HCT116 (cell line): ENCODE results near the gene EYA3. TPM values are rescaled to one million over a fixed set of nuclear protein-coding genes. Genes with fewer than 3 reads are reported as not detected.

ENCODE experiments used
- ATAC-seq: fragments of 200-7000 bp; cut with Tn5 transposase; 2 replicates; pipeline ENCODE4 v1.9.1; 2020; ENCODE audit warnings: mild to moderate bottlenecking, moderate library complexity
- BruUV-seq: library from RNA; stranded (reverse); fragments of 400-500 nt; replicated peaks from 2 replicates; lab custom pipeline; 2021; lab: Mats Ljungman, UMichigan
- CTCF ChIA-PET: fragments of 300-600 bp; sonication (Branson Sonifier 250); formaldehyde crosslinking; loops from one replicate; lab custom pipeline; 2021; ENCODE audit warnings: antibody characterized with exemption; lab: Charles Lee
- POLR2A ChIA-PET: fragments of 300-600, 350-600 bp; sonication (Branson Sonifier 250); formaldehyde crosslinking; loops from one replicate; lab custom pipeline; 2021; ENCODE audit warnings: antibody characterized with exemption; lab: Charles Lee
- RAD21 ChIA-PET, 2 experiments: fragments of 300-600 bp; sonication (Branson Sonifier 250); formaldehyde crosslinking; loops; one replicate each; lab custom pipeline; 2023; ENCODE audit warnings: low total read pairs in 2 of 2; ENCODE audit not compliant: uncharacterized antibody in 2 of 2, unreplicated experiment in 2 of 2, low non-redundant PET in 1 of 2; lab: Charles Lee
- DNase-seq: peaks from one replicate; pipeline ENCODE4 v3.0.0-alpha.2; 2010; ENCODE audit warnings: low read depth, low spot score
- H2AFZ ChIP-seq: fragments of 200-600 bp; shearing (Covaris generic), sonication (generic); 2 replicates; pipeline ENCODE4 v1.6.1; 2017; ENCODE audit warnings: low read depth, mixed run types, mixed read lengths, antibody characterized with exemption, low read length; ENCODE audit not compliant: poor library complexity, severe bottlenecking
- H3K27ac ChIP-seq: 2 replicates; pipeline ENCODE4 v1.5.1; 2012; ENCODE audit warnings: low read depth, low read length
- H3K27me3 ChIP-seq: fragments of 200-600 bp; sonication (generic); 2 replicates; pipeline ENCODE4 v1.6.1; 2016; ENCODE audit warnings: mixed run types, low read length, mixed read lengths; ENCODE audit not compliant: insufficient read depth
- H3K36me3 ChIP-seq, 2 experiments: fragments of 200-500 bp in 1 of 2; fragments of 200-600 bp in 1 of 2; sonication (Bioruptor generic) in 1 of 2; sonication (generic) in 1 of 2; 2 replicates each; pipeline versions ENCODE4 v1.5.1 to v1.6.1; 2014 to 2016; ENCODE audit warnings: low read length in 2 of 2, inconsistent platforms in 1 of 2, mixed read lengths in 1 of 2, mixed run types in 1 of 2; ENCODE audit not compliant: insufficient read depth in 2 of 2, control insufficient read depth in 1 of 2
- H3K4me1 ChIP-seq, 2 experiments: fragments of 200-600 bp in 1 of 2; sonication (generic) in 1 of 2; 2 replicates each; pipeline versions ENCODE4 v1.5.1 to v1.6.1; 2012 to 2017; ENCODE audit warnings: low read length in 2 of 2, inconsistent platforms in 1 of 2, mild to moderate bottlenecking in 1 of 2, mixed read lengths in 1 of 2, mixed run types in 1 of 2, moderate library complexity in 1 of 2; ENCODE audit not compliant: insufficient read depth in 2 of 2, control insufficient read depth in 1 of 2
- H3K4me2 ChIP-seq: fragments of 200-600 bp; sonication (generic); 2 replicates; pipeline ENCODE4 v1.6.1; 2017; ENCODE audit warnings: mixed run types, low read length, mixed read lengths
- H3K4me3 ChIP-seq, 2 experiments: fragments of 200-600 bp in 1 of 2; sonication (generic) in 1 of 2; replicated peaks in 1 of 2; 2 replicates each; pipeline ENCODE4 v1.5.1; 2011 to 2016; ENCODE audit warnings: low read length in 2 of 2, control low read depth in 1 of 2, low read depth in 1 of 2, mild to moderate bottlenecking in 1 of 2, mixed read lengths in 1 of 2, mixed run types in 1 of 2
- H3K79me2 ChIP-seq: fragments of 200-600 bp; sonication (generic); 2 replicates; pipeline ENCODE4 v1.6.1; 2017; ENCODE audit warnings: mild to moderate bottlenecking, mixed run types, low read length, moderate library complexity, mixed read lengths; ENCODE audit not compliant: insufficient read depth
- H3K9ac ChIP-seq: fragments of 200-600 bp; sonication (generic); 2 replicates; pipeline ENCODE4 v1.6.1; 2016; ENCODE audit warnings: low read length, mixed read lengths
- H3K9me2 ChIP-seq: fragments of 200-600 bp; sonication (generic), shearing (Covaris generic); 2 replicates; pipeline ENCODE4 v1.6.1; 2017; ENCODE audit warnings: mixed run types, mild to moderate bottlenecking, moderate library complexity; ENCODE audit not compliant: insufficient read depth
- H3K9me3 ChIP-seq, 2 experiments: fragments of 200-500 bp in 1 of 2; fragments of 200-600 bp in 1 of 2; sonication (Bioruptor generic) in 1 of 2; sonication (generic) in 1 of 2; 2 replicates each; pipeline ENCODE4 v1.6.1; 2014 to 2017; ENCODE audit warnings: low read length in 2 of 2, mixed read lengths in 2 of 2, inconsistent platforms in 1 of 2, low read depth in 1 of 2, mild to moderate bottlenecking in 1 of 2, mixed run types in 1 of 2, moderate library complexity in 1 of 2; ENCODE audit not compliant: control insufficient read depth in 1 of 2, insufficient read depth in 1 of 2
- H4K20me1 ChIP-seq: fragments of 200-600 bp; sonication (generic), shearing (Covaris generic); 2 replicates; pipeline ENCODE4 v1.6.1; 2017; ENCODE audit warnings: mixed run types, mild to moderate bottlenecking, moderate library complexity; ENCODE audit not compliant: insufficient read depth
- EGR1 ChIP-seq: IDR thresholded peaks from 2 replicates; pipeline ENCODE4 v1.6.1; 2012; ENCODE audit warnings: low read depth
- ELF1 ChIP-seq: IDR thresholded peaks from 2 replicates; pipeline ENCODE4 v1.6.1; 2012; ENCODE audit warnings: low read depth, borderline replicate concordance
- EZH2 ChIP-seq: fragments of 200-600 bp; sonication (generic); IDR thresholded peaks from 2 replicates; pipeline ENCODE4 v1.6.1; 2017; ENCODE audit warnings: antibody characterized with exemption, mixed run types
- FOSL1 ChIP-seq: IDR thresholded peaks from 2 replicates; pipeline ENCODE4 v1.6.1; 2012; ENCODE audit warnings: low read depth
- JUND ChIP-seq: IDR thresholded peaks from 2 replicates; pipeline ENCODE4 v1.6.1; 2012
- MAX ChIP-seq: IDR thresholded peaks from 2 replicates; pipeline ENCODE4 v1.6.1; 2012
- POLR2AphosphoS5 ChIP-seq: IDR thresholded peaks from 2 replicates; pipeline ENCODE4 v1.6.1; 2011; ENCODE audit warnings: mild to moderate bottlenecking, low read depth, low read length, moderate library complexity
- RAD21 ChIP-seq: IDR thresholded peaks from 2 replicates; pipeline ENCODE4 v1.6.1; 2012; ENCODE audit warnings: low read depth, mild to moderate bottlenecking
- SIN3A ChIP-seq: IDR thresholded peaks from 2 replicates; pipeline ENCODE4 v1.6.1; 2012; ENCODE audit warnings: low read depth
- SP1 ChIP-seq: IDR thresholded peaks from 2 replicates; pipeline ENCODE4 v1.6.1; 2012; ENCODE audit warnings: low read depth
- SRF ChIP-seq: IDR thresholded peaks from 2 replicates; pipeline ENCODE4 v1.6.1; 2012; ENCODE audit warnings: low read depth
- TCF7L2 ChIP-seq: IDR thresholded peaks from 2 replicates; pipeline ENCODE4 v1.7.0; 2011; ENCODE audit warnings: borderline replicate concordance, inconsistent platforms; ENCODE audit not compliant: insufficient read depth, insufficient read length; ENCODE audit errors: extremely low read depth
- YY1 ChIP-seq: IDR thresholded peaks from 2 replicates; pipeline ENCODE4 v1.6.1; 2011; ENCODE audit warnings: low read length, low read depth, moderate library complexity, mild to moderate bottlenecking; ENCODE audit not compliant: insufficient replicate concordance; ENCODE audit errors: extremely low read depth
- ZFX ChIP-seq: fragments of 450-650 bp; IDR thresholded peaks from 2 replicates; pipeline ENCODE4 v1.6.1; 2017
- ZNF274 ChIP-seq: fragments of 200-500 bp; sonication (Bioruptor generic); IDR thresholded peaks from 2 replicates; pipeline ENCODE4 v1.6.1; 2014; ENCODE audit warnings: mild to moderate bottlenecking, low read depth, low read length, inconsistent platforms
- intact Hi-C: fragments of 100-400 bp; cut with micrococcal nuclease; formaldehyde crosslinking; loops from 2 replicates; pipeline ENCODE4 v1.10.0; 2022
- total RNA-seq: library from RNA; stranded (reverse); gene quantifications from one replicate; pipeline ENCODE4 v1.2.1, GENCODE V29; 2021; ENCODE audit not compliant: unreplicated experiment
- TF ChIP-seq, protein P1 (sequence below): IDR thresholded peaks from 2 replicates; pipeline ENCODE4 v1.6.1; 2011; ENCODE audit warnings: mild to moderate bottlenecking, low read length, moderate library complexity; ENCODE audit not compliant: insufficient replicate concordance; ENCODE audit errors: extremely low read depth
- TF ChIP-seq, protein P2 (sequence below): IDR thresholded peaks from 2 replicates; pipeline ENCODE4 v1.6.1; 2012
- TF ChIP-seq, protein P3 (sequence below), 3 experiments: fragments of 200-600 bp in 1 of 3; sonication (generic) in 1 of 3; IDR thresholded peaks in 2 of 3; conservative IDR thresholded peaks in 1 of 3; 2 replicates each; pipeline ENCODE4 v1.5.1; 2012 to 2017; ENCODE audit warnings: low read depth in 2 of 3, low read length in 2 of 3, antibody characterized with exemption in 1 of 3, borderline replicate concordance in 1 of 3, control low read depth in 1 of 3, mild to moderate bottlenecking in 1 of 3, mixed read lengths in 1 of 3, mixed run types in 1 of 3, moderate library complexity in 1 of 3; ENCODE audit not compliant: insufficient read depth in 1 of 3
- TF ChIP-seq, protein P4 (sequence below): IDR thresholded peaks from 2 replicates; pipeline ENCODE4 v1.6.1; 2012; ENCODE audit warnings: low read depth

The EYA3 gene
- total RNA-seq, 1 experiment from 2014 or later, result 25.9 TPM

- H3K9ac ChIP-seq, result no peak overlapping the region
- CTCF ChIA-PET, result interaction anchor here (1.0 kb wide), 1 partner anchor 18 kb away, joined by 3 read pairs; no protein-coding TSS in a partner anchor
- no peaks in the 10 kb centered on the region for H3K36me3 ChIP-seq
- H3K4me2 ChIP-seq, result no peak overlapping the region
- no peak overlapping the region for H3K27ac ChIP-seq
- peaks cover 17 to 36% of the 10 kb centered on the region in 2 experiments for H3K4me1 ChIP-seq
- BruUV-seq, result no TSS peak
- DNase-seq (no peak), ATAC-seq (no peak)
- POLR2A ChIA-PET, result no interaction called here
- intact Hi-C loops, result no loop called here
- H4K20me1 ChIP-seq, result no peaks in the 10 kb centered on the region
- no peak overlapping the region for H2AFZ ChIP-seq
- no peaks in the 10 kb centered on the region for H3K9me2 ChIP-seq
- RAD21 ChIA-PET, result no interaction called here
- H3K27me3 ChIP-seq, result no peaks in the 10 kb centered on the region
- H3K4me3 ChIP-seq, result no peak overlapping the region
- peaks cover 7% of the 10 kb centered on the region; the same call in 1 of the 2 replicates for H3K79me2 ChIP-seq
- TF ChIP-seq POLR2AphosphoS5, result no peak
- TF ChIP-seq SP1, result no peak
- TF ChIP-seq RAD21, result no peak
- TF ChIP-seq EGR1, result no peak
- no peak for TF ChIP-seq SRF
- TF ChIP-seq ELF1, result no peak
- TF ChIP-seq, protein P1, sequence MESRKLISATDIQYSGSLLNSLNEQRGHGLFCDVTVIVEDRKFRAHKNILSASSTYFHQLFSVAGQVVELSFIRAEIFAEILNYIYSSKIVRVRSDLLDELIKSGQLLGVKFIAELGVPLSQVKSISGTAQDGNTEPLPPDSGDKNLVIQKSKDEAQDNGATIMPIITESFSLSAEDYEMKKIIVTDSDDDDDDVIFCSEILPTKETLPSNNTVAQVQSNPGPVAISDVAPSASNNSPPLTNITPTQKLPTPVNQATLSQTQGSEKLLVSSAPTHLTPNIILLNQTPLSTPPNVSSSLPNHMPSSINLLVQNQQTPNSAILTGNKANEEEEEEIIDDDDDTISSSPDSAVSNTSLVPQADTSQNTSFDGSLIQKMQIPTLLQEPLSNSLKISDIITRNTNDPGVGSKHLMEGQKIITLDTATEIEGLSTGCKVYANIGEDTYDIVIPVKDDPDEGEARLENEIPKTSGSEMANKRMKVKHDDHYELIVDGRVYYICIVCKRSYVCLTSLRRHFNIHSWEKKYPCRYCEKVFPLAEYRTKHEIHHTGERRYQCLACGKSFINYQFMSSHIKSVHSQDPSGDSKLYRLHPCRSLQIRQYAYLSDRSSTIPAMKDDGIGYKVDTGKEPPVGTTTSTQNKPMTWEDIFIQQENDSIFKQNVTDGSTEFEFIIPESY, result no peak
- TF ChIP-seq SIN3A, result no peak
- TF ChIP-seq EZH2, result no peak
- TF ChIP-seq YY1, result no peak
- TF ChIP-seq TCF7L2, result no peak
- TF ChIP-seq, protein P2, sequence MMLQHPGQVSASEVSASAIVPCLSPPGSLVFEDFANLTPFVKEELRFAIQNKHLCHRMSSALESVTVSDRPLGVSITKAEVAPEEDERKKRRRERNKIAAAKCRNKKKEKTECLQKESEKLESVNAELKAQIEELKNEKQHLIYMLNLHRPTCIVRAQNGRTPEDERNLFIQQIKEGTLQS, result no peak
- TF ChIP-seq JUND, result no peak
- no peak for TF ChIP-seq ZFX
- TF ChIP-seq, protein P3, sequence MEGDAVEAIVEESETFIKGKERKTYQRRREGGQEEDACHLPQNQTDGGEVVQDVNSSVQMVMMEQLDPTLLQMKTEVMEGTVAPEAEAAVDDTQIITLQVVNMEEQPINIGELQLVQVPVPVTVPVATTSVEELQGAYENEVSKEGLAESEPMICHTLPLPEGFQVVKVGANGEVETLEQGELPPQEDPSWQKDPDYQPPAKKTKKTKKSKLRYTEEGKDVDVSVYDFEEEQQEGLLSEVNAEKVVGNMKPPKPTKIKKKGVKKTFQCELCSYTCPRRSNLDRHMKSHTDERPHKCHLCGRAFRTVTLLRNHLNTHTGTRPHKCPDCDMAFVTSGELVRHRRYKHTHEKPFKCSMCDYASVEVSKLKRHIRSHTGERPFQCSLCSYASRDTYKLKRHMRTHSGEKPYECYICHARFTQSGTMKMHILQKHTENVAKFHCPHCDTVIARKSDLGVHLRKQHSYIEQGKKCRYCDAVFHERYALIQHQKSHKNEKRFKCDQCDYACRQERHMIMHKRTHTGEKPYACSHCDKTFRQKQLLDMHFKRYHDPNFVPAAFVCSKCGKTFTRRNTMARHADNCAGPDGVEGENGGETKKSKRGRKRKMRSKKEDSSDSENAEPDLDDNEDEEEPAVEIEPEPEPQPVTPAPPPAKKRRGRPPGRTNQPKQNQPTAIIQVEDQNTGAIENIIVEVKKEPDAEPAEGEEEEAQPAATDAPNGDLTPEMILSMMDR (IDR thresholded peaks at IDR 0.05 in 2 of 3, conservative IDR thresholded peaks at IDR 0.05 in 1 of 3; ENCODE audit: borderline replicate concordance in 1 of 3, insufficient read depth in 1 of 3, low read depth in 2 of 3, low read length in 2 of 3), result no peak
- TF ChIP-seq ZNF274, result no peak
- no peak for TF ChIP-seq FOSL1
- no peak for TF ChIP-seq MAX
- TF ChIP-seq, protein P4, sequence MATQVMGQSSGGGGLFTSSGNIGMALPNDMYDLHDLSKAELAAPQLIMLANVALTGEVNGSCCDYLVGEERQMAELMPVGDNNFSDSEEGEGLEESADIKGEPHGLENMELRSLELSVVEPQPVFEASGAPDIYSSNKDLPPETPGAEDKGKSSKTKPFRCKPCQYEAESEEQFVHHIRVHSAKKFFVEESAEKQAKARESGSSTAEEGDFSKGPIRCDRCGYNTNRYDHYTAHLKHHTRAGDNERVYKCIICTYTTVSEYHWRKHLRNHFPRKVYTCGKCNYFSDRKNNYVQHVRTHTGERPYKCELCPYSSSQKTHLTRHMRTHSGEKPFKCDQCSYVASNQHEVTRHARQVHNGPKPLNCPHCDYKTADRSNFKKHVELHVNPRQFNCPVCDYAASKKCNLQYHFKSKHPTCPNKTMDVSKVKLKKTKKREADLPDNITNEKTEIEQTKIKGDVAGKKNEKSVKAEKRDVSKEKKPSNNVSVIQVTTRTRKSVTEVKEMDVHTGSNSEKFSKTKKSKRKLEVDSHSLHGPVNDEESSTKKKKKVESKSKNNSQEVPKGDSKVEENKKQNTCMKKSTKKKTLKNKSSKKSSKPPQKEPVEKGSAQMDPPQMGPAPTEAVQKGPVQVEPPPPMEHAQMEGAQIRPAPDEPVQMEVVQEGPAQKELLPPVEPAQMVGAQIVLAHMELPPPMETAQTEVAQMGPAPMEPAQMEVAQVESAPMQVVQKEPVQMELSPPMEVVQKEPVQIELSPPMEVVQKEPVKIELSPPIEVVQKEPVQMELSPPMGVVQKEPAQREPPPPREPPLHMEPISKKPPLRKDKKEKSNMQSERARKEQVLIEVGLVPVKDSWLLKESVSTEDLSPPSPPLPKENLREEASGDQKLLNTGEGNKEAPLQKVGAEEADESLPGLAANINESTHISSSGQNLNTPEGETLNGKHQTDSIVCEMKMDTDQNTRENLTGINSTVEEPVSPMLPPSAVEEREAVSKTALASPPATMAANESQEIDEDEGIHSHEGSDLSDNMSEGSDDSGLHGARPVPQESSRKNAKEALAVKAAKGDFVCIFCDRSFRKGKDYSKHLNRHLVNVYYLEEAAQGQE, result no peak
- H3K9me3 ChIP-seq, result no peaks in the 10 kb centered on the region
These were observed 130.8 kb downstream of the EYA3 start for GRCh38 chr1:27957655-27958054.
